ENCODE measurements around the gene CARS2.

Gene CARS2

GRCh38 chr13:110657196-110657595 lies 48.7 kb downstream of the CARS2 start:
- Mint-ChIP-seq H3K4me1 (peaks cover 9% of the 10 kb centered on the region), H3K27ac (no peak overlapping the region), H3K4me3 (no peak overlapping the region), H3K36me3 (ENCODE audit: low read depth) (peaks cover 82% of the 10 kb centered on the region), H3K9me3 (peaks cover 53% of the 10 kb centered on the region), H3K27me3 (ENCODE audit: low read depth, poor library complexity) (no peaks in the 10 kb centered on the region)
- TF ChIP-seq CTCF (IDR thresholded peaks at IDR 0.05) = no peak
- no peak for DNase-seq

GRCh38 chr13:110653851-110654250 lies 52.1 kb downstream of the CARS2 start:
- no peak for DNase-seq
- Mint-ChIP-seq H3K27ac (peak overlapping the region; percentile 75), H3K27me3 (ENCODE audit: low read depth, poor library complexity) (no peaks in the 10 kb centered on the region), H3K4me1 (peaks cover 31% of the 10 kb centered on the region), H3K9me3 (peaks cover 22% of the 10 kb centered on the region), H3K4me3 (no peak overlapping the region), H3K36me3 (ENCODE audit: low read depth) (peaks cover 69% of the 10 kb centered on the region)
- TF ChIP-seq CTCF (IDR thresholded peaks at IDR 0.05) = no peak

- no peak for DNase-seq
- H3K27ac Mint-ChIP-seq = peak overlapping the region; percentile 75
- peaks cover 63% of the 10 kb centered on the region for H3K36me3 Mint-ChIP-seq (ENCODE audit: low read depth)
- TF ChIP-seq CTCF (IDR thresholded peaks at IDR 0.05) = no peak
- H3K27me3 Mint-ChIP-seq (ENCODE audit: low read depth, poor library complexity) = no peaks in the 10 kb centered on the region
- H3K9me3 Mint-ChIP-seq = peaks cover 16% of the 10 kb centered on the region
- H3K4me1 Mint-ChIP-seq = peaks cover 32% of the 10 kb centered on the region
- H3K4me3 Mint-ChIP-seq = no peak overlapping the region
These were observed 52.6 kb downstream of the CARS2 start for GRCh38 chr13:110653271-110653670.

- Mint-ChIP-seq H3K9me3 (peaks cover 11% of the 10 kb centered on the region), H3K36me3 (ENCODE audit: low read depth) (peaks cover 58% of the 10 kb centered on the region), H3K27me3 (ENCODE audit: low read depth, poor library complexity) (no peaks in the 10 kb centered on the region), H3K4me1 (peaks cover 32% of the 10 kb centered on the region), H3K4me3 (no peak overlapping the region), H3K27ac (no peak overlapping the region)
- DNase-seq = no peak
- no peak for TF ChIP-seq CTCF (IDR thresholded peaks at IDR 0.05)
These were observed 53.2 kb downstream of the CARS2 start for GRCh38 chr13:110652764-110653163.

GRCh38 chr13:110652231-110652730 lies 53.6 kb downstream of the CARS2 start:
- no peak for DNase-seq
- H3K4me1 Mint-ChIP-seq = peaks cover 32% of the 10 kb centered on the region
- no peak for TF ChIP-seq CTCF (IDR thresholded peaks at IDR 0.05)
- H3K36me3 Mint-ChIP-seq (ENCODE audit: low read depth) = peaks cover 54% of the 10 kb centered on the region
- H3K27me3 Mint-ChIP-seq (ENCODE audit: low read depth, poor library complexity) = no peaks in the 10 kb centered on the region
- peak overlapping the region; percentile 30 for H3K27ac Mint-ChIP-seq
- H3K9me3 Mint-ChIP-seq = peaks cover 7% of the 10 kb centered on the region
- peak overlapping the region; percentile 39 for H3K4me3 Mint-ChIP-seq

GRCh38 chr13:110651726-110652230 lies 54.1 kb downstream of the CARS2 start:
- no peak overlapping the region for H3K4me3 Mint-ChIP-seq
- H3K4me1 Mint-ChIP-seq = peaks cover 32% of the 10 kb centered on the region
- TF ChIP-seq CTCF (IDR thresholded peaks at IDR 0.05) = no peak
- peak overlapping the region; percentile 93 for H3K27ac Mint-ChIP-seq
- DNase-seq = no peak
- H3K27me3 Mint-ChIP-seq (ENCODE audit: low read depth, poor library complexity) = no peaks in the 10 kb centered on the region
- H3K36me3 Mint-ChIP-seq (ENCODE audit: low read depth) = peaks cover 50% of the 10 kb centered on the region
- H3K9me3 Mint-ChIP-seq = peaks cover 4% of the 10 kb centered on the region
